HG02623 (cell line): ENCODE measurements around the gene ZNF438.
"Not testable (repeated sequence)": the region's sequence is repeated elsewhere in the genome, so short reads cannot be mapped to it uniquely, and the experiment has no call there.

Experiments
- ATAC-seq: cut with Tn5 transposase; IDR thresholded peaks from one replicate; pipeline ENCODE4 v1.9.1; 2021; ENCODE audit warnings: moderate library complexity; ENCODE audit not compliant: unreplicated experiment

ZNF438 gene

GRCh38 chr10:30816159-30816819, 215.4 kb downstream of the ZNF438 start:
- ATAC-seq: no peak

- ATAC-seq: no peak
Measured at GRCh38 chr10:30813872-30814481, 217.7 kb downstream of the ZNF438 start.

GRCh38 chr10:30812018-30812851, 219.4 kb downstream of the ZNF438 start:
- ATAC-seq: no peak

- ATAC-seq: no peak
Measured at GRCh38 chr10:30811276-30812017, 220.2 kb downstream of the ZNF438 start.

- no peak for ATAC-seq
Measured at GRCh38 chr10:30810416-30810815, 221.2 kb downstream of the ZNF438 start.

- no peak for ATAC-seq
Measured at GRCh38 chr10:30806850-30807249, 224.8 kb downstream of the ZNF438 start.

- no peak for ATAC-seq
Measured at GRCh38 chr10:30805061-30805460, 226.6 kb downstream of the ZNF438 start.

- ATAC-seq: no peak
Measured at GRCh38 chr10:30804478-30805055, 227.1 kb downstream of the ZNF438 start.

- no peak for ATAC-seq
Measured at GRCh38 chr10:30803892-30804322, 227.8 kb downstream of the ZNF438 start.

- ATAC-seq: no peak
Measured at GRCh38 chr10:30803058-30803457, 228.6 kb downstream of the ZNF438 start.

- ATAC-seq: no peak
Measured at GRCh38 chr10:30800368-30800767, 231.3 kb downstream of the ZNF438 start.

GRCh38 chr10:30798646-30799185, 232.9 kb downstream of the ZNF438 start:
- ATAC-seq: no peak

- not testable (repeated sequence) for ATAC-seq
Measured at GRCh38 chr10:30795024-30795423, 236.6 kb downstream of the ZNF438 start.
